H9 (cell line): Measurements from ENCODE around the gene ZNF407. TPM values are rescaled to one million over a fixed set of nuclear protein-coding genes. Genes with fewer than 3 reads are reported as not detected.

Source experiments
- DNase-seq: peaks from one replicate; pipeline ENCODE4 v3.0.0-alpha.2; 2017
- H2AFZ ChIP-seq: one replicate; pipeline ENCODE4 v1.6.1; 2013; ENCODE audit warnings: mild to moderate bottlenecking, low read length, control low read depth, moderate library complexity
- H2AK5ac ChIP-seq: 2 replicates; pipeline ENCODE4 v1.6.1; 2013; ENCODE audit warnings: low read length, control low read depth, mixed read lengths; ENCODE audit not compliant: insufficient read length
- H2BK120ac ChIP-seq: one replicate; pipeline ENCODE4 v1.6.1; 2013; ENCODE audit warnings: low read depth, mild to moderate bottlenecking, low read length, control low read depth, inconsistent platforms; ENCODE audit not compliant: poor library complexity, severe bottlenecking
- H2BK12ac ChIP-seq: 2 replicates; pipeline ENCODE4 v1.6.1; 2013; ENCODE audit warnings: low read length, control low read depth, mixed read lengths, low read depth; ENCODE audit not compliant: insufficient read length
- H2BK15ac ChIP-seq: 2 replicates; pipeline ENCODE4 v1.6.1; 2013; ENCODE audit warnings: low read depth, low read length, control low read depth
- H2BK20ac ChIP-seq: one replicate; pipeline ENCODE4 v1.6.1; 2013; ENCODE audit warnings: low read depth, mild to moderate bottlenecking, low read length, control low read depth, inconsistent platforms; ENCODE audit not compliant: poor library complexity, severe bottlenecking
- H2BK5ac ChIP-seq: 2 replicates; pipeline ENCODE4 v1.6.1; 2013; ENCODE audit warnings: low read length, control low read depth, mixed read lengths; ENCODE audit not compliant: insufficient read length
- H3K14ac ChIP-seq: 2 replicates; pipeline ENCODE4 v1.6.1; 2013; ENCODE audit warnings: low read length, control low read depth; ENCODE audit not compliant: insufficient read depth
- H3K18ac ChIP-seq: 2 replicates; pipeline ENCODE4 v1.6.1; 2013; ENCODE audit warnings: low read depth, mild to moderate bottlenecking, mixed read lengths, low read length, control low read depth; ENCODE audit not compliant: insufficient read length
- H3K23ac ChIP-seq: 2 replicates; pipeline ENCODE4 v1.6.1; 2013; ENCODE audit warnings: low read length, control low read depth, mixed read lengths, low read depth; ENCODE audit not compliant: insufficient read length
- H3K23me2 ChIP-seq: 2 replicates; pipeline ENCODE4 v1.6.1; 2013; ENCODE audit warnings: low read depth, mild to moderate bottlenecking, mixed read lengths, low read length, control low read depth; ENCODE audit not compliant: insufficient read length, poor library complexity, severe bottlenecking
- H3K27ac ChIP-seq: 2 replicates; pipeline ENCODE4 v1.5.1; 2013; ENCODE audit warnings: low read length, control low read depth, mixed read lengths, low read depth; ENCODE audit not compliant: insufficient read length
- H3K27me3 ChIP-seq: 2 replicates; pipeline ENCODE4 v1.6.1; 2013; ENCODE audit warnings: low read length, control low read depth, inconsistent platforms; ENCODE audit not compliant: insufficient read depth
- H3K4ac ChIP-seq: 2 replicates; pipeline ENCODE4 v1.6.1; 2013; ENCODE audit warnings: low read depth, mild to moderate bottlenecking, control low read depth, inconsistent platforms, low read length, moderate library complexity
- H3K4me1 ChIP-seq: 2 replicates; pipeline ENCODE4 v1.6.1; 2013; ENCODE audit warnings: low read length, control low read depth, inconsistent platforms; ENCODE audit not compliant: insufficient read depth
- H3K4me2 ChIP-seq: 2 replicates; pipeline ENCODE4 v1.6.1; 2013; ENCODE audit warnings: low read length, control low read depth, mixed read lengths; ENCODE audit not compliant: insufficient read length, insufficient read depth
- H3K56ac ChIP-seq: 2 replicates; pipeline ENCODE4 v1.6.1; 2013; ENCODE audit warnings: low read depth, mild to moderate bottlenecking, mixed read lengths, low read length, control low read depth; ENCODE audit not compliant: insufficient read length
- H3K79me1 ChIP-seq: 2 replicates; pipeline ENCODE4 v1.6.1; 2013; ENCODE audit warnings: low read depth, mild to moderate bottlenecking, moderate library complexity, low read length, control low read depth, inconsistent platforms; ENCODE audit not compliant: insufficient read depth, poor library complexity, severe bottlenecking
- H3K79me2 ChIP-seq: 2 replicates; pipeline ENCODE4 v1.6.1; 2013; ENCODE audit warnings: low read length, control low read depth, inconsistent platforms; ENCODE audit not compliant: insufficient read depth
- H3K9ac ChIP-seq: 2 replicates; pipeline ENCODE4 v1.6.1; 2013; ENCODE audit warnings: low read length, control low read depth, mixed read lengths; ENCODE audit not compliant: insufficient read length; ENCODE audit errors: extremely low read depth
- H3K9me3 ChIP-seq: one replicate; pipeline ENCODE4 v1.6.1; 2013; ENCODE audit warnings: low read depth, low read length, inconsistent platforms; ENCODE audit not compliant: control insufficient read depth
- H3T11ph ChIP-seq: one replicate; pipeline ENCODE4 v1.6.1; 2013; ENCODE audit warnings: mild to moderate bottlenecking, low read length, control low read depth, inconsistent platforms
- H4K20me1 ChIP-seq: one replicate; pipeline ENCODE4 v1.6.1; 2013; ENCODE audit not compliant: control insufficient read depth, insufficient read length, insufficient read depth
- H4K5ac ChIP-seq: 2 replicates; pipeline ENCODE4 v1.6.1; 2013; ENCODE audit warnings: low read depth, mild to moderate bottlenecking, mixed read lengths, low read length, control low read depth; ENCODE audit not compliant: insufficient read length
- H4K8ac ChIP-seq: replicated peaks from 2 replicates; pipeline ENCODE4 v1.6.1; 2013; ENCODE audit warnings: low read length, control low read depth, mixed read lengths, low read depth; ENCODE audit not compliant: insufficient read length
- H4K91ac ChIP-seq: 2 replicates; pipeline ENCODE4 v1.6.1; 2013; ENCODE audit warnings: low read depth, mild to moderate bottlenecking, moderate library complexity, mixed read lengths, low read length, control low read depth; ENCODE audit not compliant: insufficient read length
- H3K27ac Mint-ChIP-seq, 3 experiments: 2 replicates in 2 of 3; 3 replicates in 1 of 3; pipeline ENCODE4 v1.8.0; 2020 to 2021; ENCODE audit warnings: mixed read lengths in 3 of 3, mild to moderate bottlenecking in 1 of 3, moderate library complexity in 1 of 3
- H3K27me3 Mint-ChIP-seq: 2 replicates; pipeline ENCODE4 v1.8.0; 2021; ENCODE audit warnings: low read depth, mild to moderate bottlenecking, moderate library complexity, mixed read lengths
- H3K36me3 Mint-ChIP-seq, 3 experiments: 2 replicates in 2 of 3; 3 replicates in 1 of 3; pipeline ENCODE4 v1.8.0; 2020 to 2021; ENCODE audit warnings: low read depth in 3 of 3, mixed read lengths in 3 of 3; ENCODE audit not compliant: insufficient read depth in 1 of 3
- H3K4me1 Mint-ChIP-seq, 2 experiments: 2 replicates each; pipeline ENCODE4 v1.8.0; 2020; ENCODE audit warnings: mixed read lengths in 2 of 2
- H3K4me3 Mint-ChIP-seq, 2 experiments: 2 replicates in 1 of 2; 3 replicates in 1 of 2; pipeline ENCODE4 v1.8.0; 2020 to 2021; ENCODE audit warnings: mild to moderate bottlenecking in 2 of 2, mixed read lengths in 2 of 2, moderate library complexity in 1 of 2
- H3K9me3 Mint-ChIP-seq, 2 experiments: 2 replicates in 1 of 2; 3 replicates in 1 of 2; pipeline ENCODE4 v1.8.0; 2020; ENCODE audit warnings: mild to moderate bottlenecking in 2 of 2, mixed read lengths in 2 of 2, moderate library complexity in 1 of 2
- WGBS: extraction: QIAGEN DNeasy Blood & Tissue Kit; methylation state at CpG from one replicate; pipeline ENCODE4 v1.1.7; 2013; ENCODE audit warnings: missing lambda C conversion rate, low lambda C conversion rate, mixed read lengths; ENCODE audit not compliant: insufficient read length; ENCODE audit errors: extremely low coverage; 5-methylcytosine and 5-hydroxymethylcytosine counted together
- total RNA-seq: library from RNA; stranded (reverse); gene quantifications from 2 replicates; pipeline ENCODE4 v1.2.1, GENCODE V29; 2021
- TF ChIP-seq, protein P1 (sequence below): fragments of 200-600 bp; sonication (generic); conservative IDR thresholded peaks from 3 replicates; pipeline ENCODE4 v1.8.0; 2021; ENCODE audit warnings: antibody characterized with exemption, mild to moderate bottlenecking

ZNF407 gene
- total RNA-seq, 1 experiment from 2014 or later = 8.7 TPM

DNA sequence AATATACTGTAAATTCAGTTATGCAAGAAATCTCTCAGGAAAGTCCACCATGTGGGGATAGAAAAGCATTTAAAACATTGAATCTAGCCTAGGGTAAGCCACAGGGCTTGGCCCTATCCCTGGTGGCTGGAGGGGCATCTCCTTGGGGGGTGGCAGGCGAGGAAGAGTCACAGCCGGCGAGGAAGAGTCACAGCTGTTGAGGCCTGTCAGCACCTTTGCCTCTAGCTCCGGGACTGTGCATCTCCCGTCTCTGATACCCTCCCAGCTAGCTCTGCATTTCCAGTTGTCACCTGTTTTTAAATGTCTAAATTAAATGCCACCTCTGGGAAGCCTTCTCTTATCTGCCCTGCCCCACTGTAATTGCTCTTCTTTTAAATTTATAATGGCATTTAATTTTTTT is 276.7 kb downstream of the ZNF407 start:
- Histone ChIP-seq H3K56ac (no peak overlapping the region), H2BK120ac (no peak overlapping the region), H3K79me2 (no peaks in the 10 kb centered on the region), H2BK12ac (no peak overlapping the region), H3K23ac (no peak overlapping the region), H3T11ph (no peak overlapping the region), H4K91ac (no peak overlapping the region), H3K27me3 (no peaks in the 10 kb centered on the region), H3K9ac (no peak overlapping the region), H3K4me1 (no peaks in the 10 kb centered on the region; the same call in 1 of the 2 replicates), H2BK20ac (no peak overlapping the region), H4K20me1 (no peaks in the 10 kb centered on the region), H2AK5ac (no peak overlapping the region), H3K79me1 (no peaks in the 10 kb centered on the region), H3K27ac (no peak overlapping the region), H4K5ac (no peak overlapping the region), H3K23me2 (no peaks in the 10 kb centered on the region), H2BK15ac (no peak overlapping the region), H3K4me2 (no peak overlapping the region), H3K9me3 (no peaks in the 10 kb centered on the region), H2AFZ (no peak overlapping the region), H3K18ac (no peak overlapping the region), H2BK5ac (no peak overlapping the region), H3K4ac (no peak overlapping the region), H4K8ac (no peak overlapping the region), H3K14ac (no peak overlapping the region)
- no CpG with 5 or more reads among the region's 5 CpGs for WGBS
- Mint-ChIP-seq H3K27me3 (no peaks in the 10 kb centered on the region), H3K36me3 (no peaks in the 10 kb centered on the region), H3K4me1 (peaks cover 34 to 37% of the 10 kb centered on the region in 2 experiments), H3K9me3 (no peaks in the 10 kb centered on the region), H3K4me3 (no peak overlapping the region), H3K27ac (no peak overlapping the region)
- no peak for DNase-seq
- TF ChIP-seq, protein P1, sequence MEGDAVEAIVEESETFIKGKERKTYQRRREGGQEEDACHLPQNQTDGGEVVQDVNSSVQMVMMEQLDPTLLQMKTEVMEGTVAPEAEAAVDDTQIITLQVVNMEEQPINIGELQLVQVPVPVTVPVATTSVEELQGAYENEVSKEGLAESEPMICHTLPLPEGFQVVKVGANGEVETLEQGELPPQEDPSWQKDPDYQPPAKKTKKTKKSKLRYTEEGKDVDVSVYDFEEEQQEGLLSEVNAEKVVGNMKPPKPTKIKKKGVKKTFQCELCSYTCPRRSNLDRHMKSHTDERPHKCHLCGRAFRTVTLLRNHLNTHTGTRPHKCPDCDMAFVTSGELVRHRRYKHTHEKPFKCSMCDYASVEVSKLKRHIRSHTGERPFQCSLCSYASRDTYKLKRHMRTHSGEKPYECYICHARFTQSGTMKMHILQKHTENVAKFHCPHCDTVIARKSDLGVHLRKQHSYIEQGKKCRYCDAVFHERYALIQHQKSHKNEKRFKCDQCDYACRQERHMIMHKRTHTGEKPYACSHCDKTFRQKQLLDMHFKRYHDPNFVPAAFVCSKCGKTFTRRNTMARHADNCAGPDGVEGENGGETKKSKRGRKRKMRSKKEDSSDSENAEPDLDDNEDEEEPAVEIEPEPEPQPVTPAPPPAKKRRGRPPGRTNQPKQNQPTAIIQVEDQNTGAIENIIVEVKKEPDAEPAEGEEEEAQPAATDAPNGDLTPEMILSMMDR = no peak
